GM13977 (cell line): ENCODE results near the gene CTF1.
A peak's percentile ranks its signal among the peaks of the same experiment; 100 is the strongest.

ENCODE experiments used
- DNase-seq: peaks from one replicate; pipeline ENCODE4 v3.0.0; 2012; ENCODE audit warnings: low spot score
- CTCF ChIP-seq: IDR thresholded peaks from 2 replicates; pipeline ENCODE4 v1.5.1; 2012; ENCODE audit warnings: mild to moderate bottlenecking, control low read depth; ENCODE audit not compliant: insufficient read depth; ENCODE audit errors: extremely low read depth, missing control alignments
- in situ Hi-C: fragments of 300-500 bp; cut with MboI; formaldehyde crosslinking; loops from one replicate; pipeline ENCODE4 v1.12.0; 2022; ENCODE audit warnings: low sequenced_read_pairs, low pct_unique_long_range_greater_than_20kb, mixed read lengths, inconsistent platforms; ENCODE audit not compliant: unreplicated experiment

CTF1 gene

GRCh38 chr16:30901201-30902028, 5.0 kb downstream of the CTF1 start:
- TF ChIP-seq CTCF, result no peak
- in situ Hi-C loops, result no loop called here
- peak; percentile 17 for DNase-seq

DNA sequence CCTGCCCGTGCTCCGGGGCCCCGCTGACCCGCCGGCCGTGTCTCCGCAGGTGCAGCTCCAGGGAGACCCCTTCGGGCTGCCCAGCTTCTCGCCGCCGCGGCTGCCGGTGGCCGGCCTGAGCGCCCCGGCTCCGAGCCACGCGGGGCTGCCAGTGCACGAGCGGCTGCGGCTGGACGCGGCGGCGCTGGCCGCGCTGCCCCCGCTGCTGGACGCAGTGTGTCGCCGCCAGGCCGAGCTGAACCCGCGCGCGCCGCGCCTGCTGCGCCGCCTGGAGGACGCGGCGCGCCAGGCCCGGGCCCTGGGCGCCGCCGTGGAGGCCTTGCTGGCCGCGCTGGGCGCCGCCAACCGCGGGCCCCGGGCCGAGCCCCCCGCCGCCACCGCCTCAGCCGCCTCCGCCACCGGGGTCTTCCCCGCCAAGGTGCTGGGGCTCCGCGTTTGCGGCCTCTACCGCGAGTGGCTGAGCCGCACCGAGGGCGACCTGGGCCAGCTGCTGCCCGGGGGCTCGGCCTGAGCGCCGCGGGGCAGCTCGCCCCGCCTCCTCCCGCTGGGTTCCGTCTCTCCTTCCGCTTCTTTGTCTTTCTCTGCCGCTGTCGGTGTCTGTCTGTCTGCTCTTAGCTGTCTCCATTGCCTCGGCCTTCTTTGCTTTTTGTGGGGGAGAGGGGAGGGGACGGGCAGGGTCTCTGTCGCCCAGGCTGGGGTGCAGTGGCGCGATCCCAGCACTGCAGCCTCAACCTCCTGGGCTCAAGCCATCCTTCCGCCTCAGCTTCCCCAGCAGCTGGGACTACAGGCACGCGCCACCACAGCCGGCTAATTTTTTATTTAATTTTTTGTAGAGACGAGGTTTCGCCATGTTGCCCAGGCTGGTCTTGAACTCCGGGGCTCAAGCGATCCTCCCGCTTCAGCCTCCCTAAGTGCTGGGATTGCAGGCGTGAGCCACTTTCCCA, 5.9 kb downstream of the CTF1 start:
- peak; percentile 77 for TF ChIP-seq CTCF
- in situ Hi-C loops, result no loop called here
- peak; percentile 90 for DNase-seq

DNA sequence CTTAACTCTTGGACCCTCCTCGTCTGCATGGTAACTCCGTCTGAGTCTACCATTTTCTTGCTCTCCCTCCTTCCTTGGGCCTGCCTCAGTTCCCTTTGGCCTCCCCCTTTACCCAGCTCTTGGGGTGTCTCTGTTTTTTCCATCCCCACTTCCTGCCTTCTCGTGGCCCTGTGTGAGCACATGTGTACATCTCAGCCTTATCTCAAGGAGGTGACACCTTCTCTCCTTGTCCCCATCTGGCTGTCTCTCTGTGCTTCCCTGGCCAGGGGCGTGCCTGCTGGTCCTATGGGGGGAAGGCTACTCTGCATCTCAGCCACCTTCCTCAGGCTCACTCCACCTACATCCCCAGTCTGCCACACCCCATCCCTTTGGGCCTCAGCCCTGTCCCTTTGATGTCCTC, 6.6 kb downstream of the CTF1 start:
- TF ChIP-seq CTCF, result no peak
- in situ Hi-C loops, result no loop called here
- DNase-seq, result peak; percentile 38

- TF ChIP-seq CTCF, result no peak
- peak; percentile 49 for DNase-seq
- in situ Hi-C loops, result no loop called here
Measured at GRCh38 chr16:30903596-30903995, 7.2 kb downstream of the CTF1 start.

GRCh38 chr16:30904114-30904780, 7.8 kb downstream of the CTF1 start:
- DNase-seq, result peak; percentile 38
- in situ Hi-C loops, result no loop called here
- TF ChIP-seq CTCF, result no peak

DNA sequence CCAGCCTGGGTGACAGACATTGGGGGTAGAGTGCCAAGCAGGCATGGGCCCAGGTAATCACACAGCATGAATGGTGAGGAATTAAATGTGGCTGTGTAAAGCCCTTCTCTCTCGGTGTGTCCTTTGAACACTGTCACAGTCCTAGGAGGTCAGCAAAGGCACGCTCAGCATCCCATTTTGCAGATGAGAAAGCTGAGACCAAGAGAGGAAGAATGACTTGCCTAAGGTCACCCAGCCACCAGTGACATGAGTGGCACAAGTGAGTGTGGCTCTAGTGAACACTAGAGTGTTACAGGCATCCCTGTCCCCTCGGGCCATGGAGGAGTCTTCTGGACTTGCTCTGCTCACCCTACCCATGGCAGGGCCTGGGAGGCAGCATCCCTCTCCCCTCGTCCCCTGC, 10.7 kb downstream of the CTF1 start:
- in situ Hi-C loops, result no loop called here
- no peak for DNase-seq
- no peak for TF ChIP-seq CTCF
